Endothelial cell of umbilical vein (primary cell): ENCODE data around the gene SERPINA12. TPM values are rescaled to one million over a fixed set of nuclear protein-coding genes. Genes with fewer than 3 reads are reported as not detected.
"Not testable (repeated sequence)": the region's sequence is repeated elsewhere in the genome, so short reads cannot be mapped to it uniquely, and the experiment has no call there.

Source experiments
- BruUV-seq: library from RNA; stranded (reverse); fragments of 400-500 nt; replicated peaks from 2 replicates; lab custom pipeline; 2021; lab: Mats Ljungman, UMichigan
- CTCF ChIA-PET: fragments of 300-600, 350-600 bp; sonication (Branson Sonifier 250); formaldehyde crosslinking; loops from one replicate; lab custom pipeline; 2021; ENCODE audit warnings: antibody characterized with exemption, inconsistent platforms; lab: Charles Lee
- POLR2A ChIA-PET: fragments of 300-600, 350-600 bp; sonication (Branson Sonifier 250); formaldehyde crosslinking; loops from one replicate; lab custom pipeline; 2021; ENCODE audit warnings: antibody characterized with exemption, inconsistent platforms; lab: Charles Lee
- DNase-seq: peaks from one replicate; pipeline ENCODE4 v3.0.0-alpha.2; 2011; ENCODE audit warnings: low read depth, low spot score
- FAIRE-seq: peaks from 2 replicates; lab custom pipeline; 2011; peaks lifted over from hg19 to GRCh38; lab: Jason Lieb, UNC
- H2AFZ ChIP-seq: 2 replicates; pipeline ENCODE4 v1.6.0; 2012; ENCODE audit warnings: low read depth, low read length, control low read depth, inconsistent platforms
- H3K27ac ChIP-seq: 2 replicates; pipeline ENCODE4 v1.5.1; 2011; ENCODE audit warnings: low read depth, mild to moderate bottlenecking, control low read depth, low read length, moderate library complexity; ENCODE audit not compliant: insufficient read depth
- H3K27me3 ChIP-seq, 2 experiments: 2 replicates each; pipeline versions ENCODE4 v1.6.0 to v1.6.1; 2011; ENCODE audit warnings: low read length in 2 of 2, mixed read lengths in 1 of 2; ENCODE audit not compliant: control insufficient read depth in 2 of 2, insufficient read depth in 2 of 2
- H3K36me3 ChIP-seq, 2 experiments: 2 replicates in 1 of 2; 3 replicates in 1 of 2; pipeline ENCODE4 v1.5.1; 2011; ENCODE audit warnings: low read length in 2 of 2, mild to moderate bottlenecking in 1 of 2, moderate library complexity in 1 of 2; ENCODE audit not compliant: control insufficient read depth in 2 of 2, insufficient read depth in 2 of 2; ENCODE audit errors: extremely low read depth in 1 of 2
- H3K4me1 ChIP-seq: 3 replicates; pipeline ENCODE4 v1.5.1; 2011; ENCODE audit warnings: mild to moderate bottlenecking, low read length; ENCODE audit not compliant: control insufficient read depth, insufficient read depth; ENCODE audit errors: extremely low read depth
- H3K4me2 ChIP-seq: 2 replicates; pipeline ENCODE4 v1.6.1; 2011; ENCODE audit warnings: low read length, control low read depth, mixed read lengths; ENCODE audit not compliant: insufficient read depth
- H3K4me3 ChIP-seq, 3 experiments: fragments of 200-600 bp in 1 of 3; sonication (generic), shearing (Covaris generic) in 1 of 3; replicated peaks in 1 of 3; 2 replicates each; pipeline ENCODE4 v1.5.1; 2011 to 2016; ENCODE audit warnings: control low read depth in 3 of 3, low read length in 3 of 3, mild to moderate bottlenecking in 2 of 3, inconsistent platforms in 1 of 3, low read depth in 1 of 3, moderate library complexity in 1 of 3; ENCODE audit not compliant: insufficient read depth in 1 of 3
- H3K79me2 ChIP-seq: 2 replicates; pipeline ENCODE4 v1.6.0; 2012; ENCODE audit warnings: low read length, inconsistent platforms; ENCODE audit not compliant: control insufficient read depth, insufficient read depth
- H3K9ac ChIP-seq: replicated peaks from 2 replicates; pipeline ENCODE3; 2011; ENCODE audit warnings: low read length, control low read depth; ENCODE audit not compliant: insufficient read depth; ENCODE audit errors: extremely low read depth
- H3K9me1 ChIP-seq: replicated peaks from 3 replicates; pipeline ENCODE4 v1.6.0; 2011; ENCODE audit warnings: mild to moderate bottlenecking, low read length; ENCODE audit not compliant: control insufficient read depth, insufficient read depth; ENCODE audit errors: extremely low read depth
- H3K9me3 ChIP-seq: replicated peaks from 2 replicates; pipeline ENCODE4 v1.5.1; 2012; ENCODE audit warnings: low read length, inconsistent platforms; ENCODE audit not compliant: control insufficient read depth, insufficient read depth
- H4K20me1 ChIP-seq: replicated peaks from 2 replicates; pipeline ENCODE3; 2011; ENCODE audit warnings: mild to moderate bottlenecking, low read length; ENCODE audit not compliant: control insufficient read depth, insufficient read depth; ENCODE audit errors: extremely low read depth
- CTCF ChIP-seq, 2 donors: IDR thresholded peaks; 1 replicate in 1 of 2; 2 replicates in 1 of 2; pipeline ENCODE4 v1.5.1; 2011; ENCODE audit warnings: low read length in 2 of 2, mild to moderate bottlenecking in 2 of 2, moderate library complexity in 2 of 2, control low read depth in 1 of 2, inconsistent platforms in 1 of 2, low read depth in 1 of 2; ENCODE audit not compliant: insufficient read depth in 1 of 2; ENCODE audit errors: extremely low read depth in 1 of 2
- EZH2 ChIP-seq: IDR thresholded peaks from 2 replicates; pipeline ENCODE4 v1.6.1; 2012; ENCODE audit warnings: borderline replicate concordance, low read depth, mild to moderate bottlenecking, moderate library complexity, low read length, inconsistent platforms; ENCODE audit not compliant: severe bottlenecking
- FOS ChIP-seq: IDR thresholded peaks from 2 replicates; pipeline ENCODE4 v1.6.1; 2011; ENCODE audit warnings: mild to moderate bottlenecking, low read length, moderate library complexity, borderline replicate concordance; ENCODE audit not compliant: insufficient read depth
- GATA2 ChIP-seq: IDR thresholded peaks from 2 replicates; pipeline ENCODE4 v1.7.0; 2011; ENCODE audit warnings: low read depth, mild to moderate bottlenecking, moderate library complexity, mixed read lengths, low read length; ENCODE audit not compliant: insufficient read length, insufficient read depth
- JUN ChIP-seq: IDR thresholded peaks from 2 replicates; pipeline ENCODE4 v1.6.1; 2011; ENCODE audit warnings: borderline replicate concordance, low read depth; ENCODE audit not compliant: insufficient read length, insufficient read depth
- MYC ChIP-seq: IDR thresholded peaks from one replicate; pipeline ENCODE4 v1.6.1; 2011; ENCODE audit warnings: mild to moderate bottlenecking, low read depth, low read length
- POLR2A ChIP-seq: IDR thresholded peaks from 2 replicates; pipeline ENCODE4 v1.6.1; 2012; ENCODE audit warnings: low read depth, mild to moderate bottlenecking, control low read depth, low read length
- POLR2AphosphoS5 ChIP-seq: IDR thresholded peaks from 2 replicates; pipeline ENCODE4 v1.6.1; 2012; ENCODE audit warnings: low read depth, mild to moderate bottlenecking, control low read depth, low read length, moderate library complexity; ENCODE audit not compliant: insufficient read depth
- dilution Hi-C: fragments of 300-500 bp; cut with MboI; formaldehyde crosslinking; loops from one replicate; pipeline ENCODE4 v1.15.0; 2019; ENCODE audit warnings: low sequenced_read_pairs; ENCODE audit not compliant: extremely low pct_ligation_motif_present
- intact Hi-C: fragments of 100-400 bp; cut with micrococcal nuclease; formaldehyde crosslinking; loops from one replicate; pipeline ENCODE4 v1.10.0; 2022
- polyA plus RNA-seq, 4 experiments: library from polyadenylated mRNA; depleted of rRNA in 3 of 4; stranded (reverse) in 3 of 4; unstranded in 1 of 4; fragments of >200 nt; gene quantifications; 2 replicates each; pipeline versions ENCODE4 v1.2.1 to v1.2.3, GENCODE V29; 2011 to 2012; ENCODE audit warnings: missing spikeins in 1 of 4
- total RNA-seq: library from RNA; stranded (reverse); gene quantifications from 2 replicates; pipeline ENCODE4 v1.2.3, GENCODE V29; 2021
- TF ChIP-seq, protein P1 (sequence below): IDR thresholded peaks from 2 replicates; pipeline ENCODE4 v1.6.1; 2011; ENCODE audit not compliant: insufficient read depth, insufficient read length

The SERPINA12 gene
- total and polyA plus RNA-seq, 2 donors (not counting 3 experiments of a cell fraction or from before 2014, with no cell fraction given) = not detected

DNA sequence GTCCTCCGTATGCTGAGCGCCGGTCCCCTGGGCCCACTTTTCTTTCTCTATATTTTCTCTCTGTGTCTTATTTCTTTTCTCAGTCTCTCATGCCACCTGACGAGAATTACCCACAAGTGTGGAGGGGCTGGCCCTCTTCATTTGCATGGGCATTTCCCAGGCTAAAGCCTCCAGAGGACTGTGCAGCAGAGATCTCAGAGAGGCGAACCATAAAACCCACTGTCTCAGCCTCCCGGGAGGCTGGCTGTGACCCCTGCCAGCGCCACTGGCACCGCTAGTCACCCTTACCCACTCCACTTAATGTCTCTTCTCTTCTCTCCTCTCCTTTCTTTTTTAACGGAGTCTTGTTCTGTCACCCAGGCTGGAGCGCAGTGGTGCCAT, 26.2 kb downstream of the SERPINA12 start:
- no TSS peak for BruUV-seq
- Histone ChIP-seq H3K4me1 (no peaks in the 10 kb centered on the region), H3K4me2 (no peak overlapping the region), H3K79me2 (no peaks in the 10 kb centered on the region), H3K9me1 (no peaks in the 10 kb centered on the region), H3K36me3 (no peaks in the 10 kb centered on the region), H3K9ac (no peak overlapping the region), H2AFZ (no peak overlapping the region), H3K27ac (no peak overlapping the region), H4K20me1 (no peaks in the 10 kb centered on the region), H3K27me3 (no peaks in the 10 kb centered on the region), H3K4me3 (no peak overlapping the region), H3K9me3 (no peaks in the 10 kb centered on the region)
- FAIRE-seq (no peak), DNase-seq (no peak)
- TF ChIP-seq POLR2A (no peak), CTCF (IDR thresholded peaks at IDR 0.05; ENCODE audit: extremely low read depth in 1 of 2, insufficient read depth in 1 of 2, low read depth in 1 of 2, low read length in 2 of 2) (no peak), GATA2 (no peak), MYC (no peak), FOS (no peak), POLR2AphosphoS5 (no peak), JUN (no peak), EZH2 (no peak)
- TF ChIP-seq, protein P1, sequence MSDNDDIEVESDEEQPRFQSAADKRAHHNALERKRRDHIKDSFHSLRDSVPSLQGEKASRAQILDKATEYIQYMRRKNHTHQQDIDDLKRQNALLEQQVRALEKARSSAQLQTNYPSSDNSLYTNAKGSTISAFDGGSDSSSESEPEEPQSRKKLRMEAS = no peak
- POLR2A ChIA-PET = no interaction called here
- dilution Hi-C loops (no loop called here), intact Hi-C loops (no loop called here)
- CTCF ChIA-PET = no interaction called here

DNA sequence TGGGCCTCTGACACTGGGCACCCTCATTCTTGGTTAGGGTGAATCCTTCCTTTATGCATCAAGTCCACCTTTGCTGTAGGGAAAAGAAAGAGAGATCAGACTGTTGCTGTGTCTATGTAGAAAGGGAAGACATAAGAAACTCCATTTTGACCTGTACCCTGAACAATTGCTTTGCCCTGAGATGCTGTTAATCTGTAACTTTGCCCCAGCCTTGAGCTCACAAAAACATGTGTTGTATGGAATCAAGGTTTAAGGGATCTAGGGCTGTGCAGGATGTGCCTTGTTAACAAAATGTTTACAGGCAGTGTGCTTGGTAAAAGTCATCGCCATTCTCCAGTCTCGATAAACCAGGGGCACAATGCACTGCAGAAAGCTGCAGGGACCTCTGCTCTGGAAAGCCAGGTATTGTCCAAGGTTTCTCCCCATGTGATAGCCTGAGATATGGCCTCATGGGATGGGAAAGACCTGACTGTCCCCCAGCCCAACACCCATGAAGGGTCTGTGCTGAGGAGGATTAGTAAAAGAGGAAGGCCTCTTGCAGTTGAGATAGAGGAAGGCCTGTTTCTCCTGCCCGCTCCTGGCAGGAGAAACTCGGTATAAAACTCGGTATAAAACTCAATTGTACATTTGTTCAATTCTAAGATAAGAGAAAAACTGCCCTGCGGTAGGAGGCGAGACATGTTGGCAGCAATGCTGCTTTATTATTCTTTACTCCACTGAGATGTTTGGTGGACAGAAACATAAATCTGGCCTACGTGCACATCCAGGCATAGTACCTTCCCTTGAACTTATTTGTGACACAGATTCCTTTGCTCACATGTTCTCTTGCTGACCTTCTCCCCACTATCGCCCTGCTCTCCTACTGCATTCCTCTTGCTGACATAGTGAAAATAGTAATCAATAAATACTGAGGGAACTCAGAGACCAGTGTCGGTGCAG, 26.9 kb downstream of the SERPINA12 start:
- H3K4me3 ChIP-seq, H2AFZ ChIP-seq, dilution Hi-C loops, DNase-seq, intact Hi-C loops, H3K36me3 ChIP-seq, H3K27me3 ChIP-seq, H3K79me2 ChIP-seq, H3K27ac ChIP-seq, H3K9ac ChIP-seq, H3K9me1 ChIP-seq, POLR2A ChIA-PET, H4K20me1 ChIP-seq, CTCF ChIA-PET, FAIRE-seq, H3K4me2 ChIP-seq, H3K9me3 ChIP-seq, H3K4me1 ChIP-seq, BruUV-seq: not testable (repeated sequence)
